ENCODE results near the gene HNRNPA3.
A peak's percentile ranks its signal among the peaks of the same experiment; 100 is the strongest.
"Not testable (repeated sequence)": the region's sequence is repeated elsewhere in the genome, so short reads cannot be mapped to it uniquely, and the experiment has no call there.

HNRNPA3 gene

DNA sequence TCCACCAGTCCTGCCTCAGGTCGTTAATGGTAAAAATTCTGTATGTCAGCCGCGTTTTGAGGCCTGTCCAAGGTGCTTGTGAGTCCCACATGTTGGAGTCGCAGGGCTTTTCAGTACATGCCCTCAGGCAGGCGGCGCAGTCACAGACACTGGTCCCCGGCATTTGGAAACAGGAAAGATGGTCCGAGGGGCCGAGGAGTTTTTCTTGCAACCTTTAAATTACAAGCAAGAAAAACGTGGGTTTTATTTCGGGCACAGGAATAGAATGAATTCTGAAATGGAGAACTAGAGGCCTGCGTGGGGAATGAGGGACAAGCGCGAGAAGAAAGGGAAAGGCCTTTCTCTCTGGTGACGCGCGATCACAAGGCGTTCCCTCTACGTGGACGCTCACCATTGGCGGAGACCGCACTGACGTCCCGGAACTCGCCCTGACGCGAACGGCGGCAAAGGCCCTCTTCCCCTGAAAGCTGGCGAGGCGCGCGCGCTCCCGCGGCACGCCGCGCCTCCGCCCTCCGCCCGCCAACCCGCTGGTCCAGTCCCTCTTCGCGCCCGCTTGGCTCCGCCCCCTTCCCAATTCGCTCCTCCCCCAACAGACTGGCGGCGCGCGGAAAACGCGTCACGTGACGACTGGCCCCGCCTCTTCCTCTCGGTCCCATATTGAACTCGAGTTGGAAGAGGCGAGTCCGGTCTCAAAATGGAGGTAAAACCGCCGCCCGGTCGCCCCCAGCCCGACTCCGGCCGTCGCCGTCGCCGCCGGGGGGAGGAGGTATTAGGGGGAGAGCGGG, at the start of gene HNRNPA3:
Gene HNRNPA3 (plus strand): TSS at position 689 of the 785 bp plus-strand sequence. CDS start 6 bp downstream, at position 695.
- DNase-seq (ENCODE audit: low read depth), result peak; percentile 99

- DNase-seq (ENCODE audit: low read depth), result no peak
Observed at GRCh38 chr2:177164131-177164530, 48.5 kb upstream of the HNRNPA3 start.

- peak; percentile 66 for DNase-seq (ENCODE audit: low read depth)
Observed at GRCh38 chr2:177164584-177165052, 48.0 kb upstream of the HNRNPA3 start.

DNA sequence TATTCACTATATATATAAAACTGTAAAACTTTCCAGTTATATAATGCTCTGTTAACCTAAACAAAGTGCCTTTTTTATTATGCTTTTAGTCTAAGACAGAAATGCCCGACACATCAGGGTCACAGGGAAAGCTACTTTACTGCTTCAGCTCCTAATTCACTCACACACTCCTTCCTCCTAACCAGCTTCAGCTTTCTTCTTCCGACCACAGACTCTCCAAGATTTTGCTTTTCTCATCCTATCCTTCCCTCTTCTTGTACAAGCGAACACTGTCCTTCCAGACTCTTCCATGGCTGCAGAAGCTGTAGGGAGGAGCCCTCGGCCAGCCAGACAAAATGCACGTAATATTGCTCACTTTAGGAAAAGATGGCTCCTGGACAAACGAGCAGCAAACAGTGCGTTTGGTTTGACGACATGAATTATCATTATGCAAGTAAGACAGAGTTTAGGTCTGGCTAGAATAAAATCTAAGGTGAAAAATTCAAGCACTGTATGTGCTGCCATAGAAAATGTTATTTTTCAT, 47.5 kb upstream of the HNRNPA3 start:
- DNase-seq (ENCODE audit: low read depth), result peak; percentile 29

- DNase-seq (ENCODE audit: low read depth), result peak; percentile 14
Observed at GRCh38 chr2:177165721-177166711, 46.6 kb upstream of the HNRNPA3 start.

GRCh38 chr2:177169810-177170514, 42.6 kb upstream of the HNRNPA3 start:
- DNase-seq (ENCODE audit: low read depth), result no peak

DNA sequence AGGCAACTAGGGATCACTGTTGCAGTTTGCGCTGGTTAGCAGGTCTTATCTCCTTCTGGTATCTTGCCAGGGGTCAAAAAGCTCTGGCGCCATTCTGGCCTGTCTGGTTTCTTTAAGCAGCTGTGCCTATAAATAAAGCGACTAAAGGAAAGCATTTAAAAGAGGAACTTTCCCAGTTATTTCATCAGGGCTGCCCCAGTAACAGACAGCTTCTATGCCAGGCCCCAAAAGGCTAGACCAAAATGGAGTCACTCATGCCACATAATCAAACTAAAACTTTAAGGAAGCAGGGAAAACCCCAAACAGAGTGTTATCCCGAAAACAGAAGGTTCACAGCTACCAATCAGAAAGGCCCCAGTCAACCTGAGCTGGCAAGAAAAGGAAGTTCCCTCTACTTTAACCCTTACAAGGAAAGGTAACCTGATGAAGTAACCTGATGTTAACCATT, 41.2 kb upstream of the HNRNPA3 start:
- no peak for DNase-seq (ENCODE audit: low read depth)

DNA sequence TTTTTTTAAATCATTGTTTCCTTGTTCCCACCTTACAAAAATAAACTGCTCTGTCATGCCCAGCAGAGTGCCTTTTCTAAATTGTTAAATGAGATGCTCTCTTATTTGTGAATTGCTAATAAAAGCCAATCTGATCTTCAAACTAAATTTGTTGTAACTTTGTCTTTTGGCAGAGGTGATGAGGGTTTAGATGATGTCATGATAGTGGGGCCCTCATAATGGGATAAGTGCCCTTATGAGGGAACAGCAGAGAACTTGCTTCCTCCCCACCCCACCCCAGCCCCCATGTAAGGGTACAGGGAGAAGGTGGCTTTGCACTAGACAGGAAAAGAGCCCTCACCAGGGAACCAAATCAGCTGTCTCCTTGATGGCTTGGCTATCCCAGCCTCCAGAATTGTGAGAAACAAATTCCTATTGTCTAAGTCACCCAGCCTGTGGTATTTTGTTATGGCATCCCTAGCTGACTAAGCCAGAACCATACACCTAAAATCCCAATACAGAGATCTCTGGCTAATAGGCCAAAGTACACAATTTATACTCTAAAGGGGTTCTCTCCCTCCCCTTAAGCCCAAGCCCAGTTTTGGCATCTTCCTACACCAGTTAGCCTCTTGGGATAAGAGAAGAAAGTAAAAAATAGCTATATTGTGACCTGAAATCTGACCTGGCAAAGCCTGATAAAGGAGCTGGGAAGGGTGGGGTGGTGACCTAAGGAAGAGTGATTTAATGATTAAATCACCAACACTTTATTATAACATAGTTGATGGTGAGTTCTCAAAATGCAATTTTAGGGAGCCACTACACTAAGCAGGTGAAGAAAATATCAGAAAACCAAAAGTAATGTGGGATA, 40.3 kb upstream of the HNRNPA3 start:
- peak; percentile 23 for DNase-seq (ENCODE audit: low read depth)

GRCh38 chr2:177174486-177174885, 38.1 kb upstream of the HNRNPA3 start:
- DNase-seq (ENCODE audit: low read depth), result peak; percentile 47

DNA sequence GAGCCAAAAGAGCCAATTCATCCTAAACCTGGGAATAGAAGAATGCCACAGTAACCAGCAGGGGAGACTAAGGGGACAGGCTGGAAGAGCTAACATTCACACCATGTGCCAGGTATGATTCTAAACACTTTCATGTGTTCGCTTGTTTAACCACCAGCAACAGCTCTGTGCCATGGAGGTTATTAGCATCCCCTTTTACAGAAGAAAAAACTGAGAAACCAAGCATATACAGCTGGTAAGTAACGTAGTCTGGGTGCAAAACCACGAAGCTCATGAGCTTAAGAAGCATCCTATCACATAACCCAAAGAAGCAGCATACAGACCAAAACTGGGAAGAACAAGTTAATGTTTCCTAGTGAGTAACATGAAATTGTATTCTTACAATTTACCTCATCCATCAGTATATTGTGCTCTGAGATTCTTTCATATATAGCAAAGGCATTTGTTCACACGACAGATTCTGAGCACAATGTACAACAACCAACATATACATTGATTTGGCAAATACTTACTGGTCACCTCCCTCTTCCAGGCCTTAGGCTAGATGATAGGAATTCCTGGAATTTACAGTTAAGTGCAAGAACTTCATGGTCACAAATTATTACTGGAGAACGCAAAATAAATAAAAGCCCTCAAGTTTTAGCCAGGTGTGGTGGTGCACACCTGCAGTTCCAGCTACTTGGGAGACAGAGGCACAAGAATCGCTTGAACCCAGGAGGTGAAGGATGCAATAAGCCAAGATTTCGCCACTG, 36.5 kb upstream of the HNRNPA3 start:
- DNase-seq (ENCODE audit: low read depth), result no peak

GRCh38 chr2:177178797-177179196, 33.8 kb upstream of the HNRNPA3 start:
- DNase-seq (ENCODE audit: low read depth), result no peak

- no peak for DNase-seq (ENCODE audit: low read depth)
Observed at GRCh38 chr2:177179227-177179626, 33.4 kb upstream of the HNRNPA3 start.

- DNase-seq (ENCODE audit: low read depth), result not testable (repeated sequence)
Observed at GRCh38 chr2:177179671-177180070, 32.9 kb upstream of the HNRNPA3 start.

- DNase-seq (ENCODE audit: low read depth), result no peak
Observed at GRCh38 chr2:177180269-177181000, 32.2 kb upstream of the HNRNPA3 start.

DNA sequence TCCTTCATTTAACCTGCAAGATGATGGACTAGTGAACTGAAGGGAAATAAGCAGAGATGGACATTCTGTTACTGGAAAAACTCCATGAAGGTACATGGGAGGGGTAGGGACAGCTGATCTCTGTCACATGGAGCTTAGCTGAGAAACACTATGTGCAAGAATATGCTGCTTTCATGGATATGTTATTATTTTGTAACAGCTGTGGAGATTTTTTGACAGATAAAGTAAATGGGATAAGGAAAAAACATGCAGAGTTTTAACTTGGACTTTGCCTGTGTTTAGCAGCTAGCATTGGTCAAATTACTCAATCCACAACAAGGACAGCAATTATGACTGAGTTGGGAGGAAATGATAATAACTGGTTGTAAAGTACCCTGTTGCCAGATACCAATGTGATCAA, 28.7 kb upstream of the HNRNPA3 start:
- no peak for DNase-seq (ENCODE audit: low read depth)

- no peak for DNase-seq (ENCODE audit: low read depth)
Observed at GRCh38 chr2:177184606-177185005, 28.0 kb upstream of the HNRNPA3 start.

GRCh38 chr2:177186038-177186437, 26.6 kb upstream of the HNRNPA3 start:
- not testable (repeated sequence) for DNase-seq (ENCODE audit: low read depth)

DNA sequence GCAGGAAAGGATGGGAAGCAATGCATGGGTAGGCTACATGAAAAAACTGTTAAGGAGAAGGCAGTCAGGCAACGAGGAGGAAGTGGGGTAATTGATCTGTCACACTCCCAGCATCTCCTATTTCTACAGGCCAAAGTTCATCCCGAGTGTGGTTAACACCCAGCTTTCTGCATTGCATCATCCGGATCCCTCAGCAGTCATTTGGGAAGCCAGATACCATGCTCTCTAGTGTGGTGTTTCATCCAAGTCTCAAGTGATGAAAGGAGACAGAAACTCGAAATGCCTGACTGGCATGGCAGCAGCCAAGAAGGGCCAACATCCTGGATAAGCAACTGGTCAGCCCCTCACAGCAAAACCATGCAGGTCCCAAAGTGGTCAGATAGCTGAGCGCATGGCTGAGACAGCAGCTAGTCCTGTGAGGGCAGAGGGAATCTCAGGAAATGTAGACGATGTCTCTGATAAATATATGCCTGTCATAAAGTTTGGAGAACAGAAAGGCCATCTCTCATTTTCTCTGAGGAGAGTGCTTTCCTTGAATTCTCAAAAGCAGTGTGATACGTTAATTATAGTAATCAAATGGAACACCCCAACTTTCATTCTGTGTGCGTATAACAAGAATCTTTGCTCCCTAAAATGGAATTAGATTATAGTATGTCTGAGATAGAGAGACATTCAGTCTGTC, 24.8 kb upstream of the HNRNPA3 start:
- DNase-seq (ENCODE audit: low read depth), result peak; percentile 84
